Stimulated activated CD4-positive, alpha-beta T cell treated with anti-CD3 and anti-CD28 coated beads, Interleukin-2, amount 100 ng/mL, for 24 hours (primary cell): ENCODE measurements around the gene CYTH4.
"Not testable (repeated sequence)": the region's sequence is repeated elsewhere in the genome, so short reads cannot be mapped to it uniquely, and the experiment has no call there.

Source experiments
- DNase-seq, 2 donors: peaks; one replicate each; pipeline ENCODE4 v3.0.0-alpha.2; 2020

Gene CYTH4

GRCh38 chr22:37312549-37313183, 30.4 kb downstream of the CYTH4 start:
- DNase-seq, result peak in 1 of 2 donors; percentile 27

DNA sequence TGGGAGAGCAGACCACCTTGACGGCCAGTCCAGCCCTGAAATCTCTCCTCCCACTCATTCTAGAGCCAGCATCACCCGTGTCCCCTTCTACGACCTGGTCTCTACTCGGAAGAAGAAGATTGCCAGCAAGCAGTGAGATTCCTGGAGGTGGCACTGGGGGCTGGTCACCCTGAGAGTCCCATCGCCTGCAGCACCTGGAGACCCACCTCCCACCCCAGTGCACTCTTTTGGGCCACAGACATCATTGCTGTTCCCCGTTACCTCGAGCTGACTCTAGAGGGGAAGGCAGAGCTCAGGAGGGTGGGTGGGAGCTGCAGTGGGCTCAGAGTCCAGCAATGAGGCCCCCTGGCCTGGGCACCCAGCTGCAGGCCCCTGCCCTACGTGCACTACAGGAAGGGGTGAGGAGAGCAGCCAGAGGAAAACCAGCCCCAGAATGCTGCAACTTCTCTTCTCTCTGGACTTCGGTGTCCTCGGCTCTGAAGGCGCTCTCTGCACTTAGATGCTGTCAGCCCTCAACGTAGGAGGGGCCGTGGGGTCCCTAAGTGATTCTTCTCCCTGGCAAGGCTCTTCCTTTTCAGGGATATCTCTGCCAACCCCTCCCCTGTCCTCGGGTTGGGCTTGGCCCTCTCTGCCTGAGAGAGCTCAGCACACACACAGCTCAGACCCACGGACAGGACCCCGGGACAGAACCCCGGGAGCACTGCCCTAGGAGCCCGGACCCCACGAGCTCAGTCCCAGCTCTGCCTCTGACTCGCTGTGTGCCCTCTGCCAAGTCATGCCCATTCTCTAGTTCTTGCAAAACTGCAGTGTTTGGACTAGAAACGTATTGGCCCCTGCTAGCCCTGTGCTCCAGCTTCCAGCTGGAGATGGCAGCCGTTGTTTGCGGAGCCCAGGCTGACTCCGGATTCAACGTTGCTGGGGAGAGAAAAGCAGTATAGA, 31.3 kb downstream of the CYTH4 start:
- DNase-seq, result no peak

DNA sequence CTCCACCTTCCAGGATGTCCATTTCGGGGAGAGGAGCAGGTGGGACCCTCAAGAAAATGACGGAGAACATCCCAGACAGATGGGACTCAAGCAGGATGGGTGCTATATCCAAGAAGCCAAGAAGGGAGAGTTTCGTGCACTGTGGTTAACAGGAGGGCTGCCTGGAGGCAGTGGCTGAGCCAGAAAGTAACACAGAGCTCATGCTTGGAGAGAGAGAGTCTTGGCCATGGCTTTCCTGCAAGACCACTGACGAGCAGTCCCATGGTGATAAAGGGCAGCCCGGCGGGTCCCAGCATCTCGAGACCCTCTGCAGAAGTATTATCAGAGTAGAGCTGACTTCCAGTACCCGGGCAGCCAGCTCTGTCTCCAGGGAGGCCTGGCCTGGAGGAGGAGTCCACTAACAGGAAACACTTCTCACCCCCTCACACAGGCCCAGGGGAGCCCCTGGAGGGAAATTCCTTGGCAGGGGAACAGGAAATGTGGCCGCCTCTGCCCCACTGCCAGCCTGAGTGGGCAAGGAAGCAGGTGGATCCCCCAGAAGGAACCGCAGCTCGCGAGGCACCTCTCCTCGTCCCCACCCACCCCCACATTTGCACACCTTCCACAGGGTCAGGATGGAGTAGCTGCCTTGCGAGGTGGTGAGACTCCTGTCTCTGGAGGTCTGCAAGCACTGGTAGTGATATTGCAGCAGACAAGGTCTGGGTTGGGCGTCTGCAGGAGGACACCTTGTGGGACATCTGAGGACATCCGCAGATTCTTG, 32.2 kb downstream of the CYTH4 start:
- DNase-seq, result peak in 1 of 2 donors; percentile 46

GRCh38 chr22:37316405-37316804, 34.1 kb downstream of the CYTH4 start:
- no peak for DNase-seq

- DNase-seq, result peak; percentile 75 to 77
Measured at GRCh38 chr22:37316875-37317371, 34.6 kb downstream of the CYTH4 start.

DNA sequence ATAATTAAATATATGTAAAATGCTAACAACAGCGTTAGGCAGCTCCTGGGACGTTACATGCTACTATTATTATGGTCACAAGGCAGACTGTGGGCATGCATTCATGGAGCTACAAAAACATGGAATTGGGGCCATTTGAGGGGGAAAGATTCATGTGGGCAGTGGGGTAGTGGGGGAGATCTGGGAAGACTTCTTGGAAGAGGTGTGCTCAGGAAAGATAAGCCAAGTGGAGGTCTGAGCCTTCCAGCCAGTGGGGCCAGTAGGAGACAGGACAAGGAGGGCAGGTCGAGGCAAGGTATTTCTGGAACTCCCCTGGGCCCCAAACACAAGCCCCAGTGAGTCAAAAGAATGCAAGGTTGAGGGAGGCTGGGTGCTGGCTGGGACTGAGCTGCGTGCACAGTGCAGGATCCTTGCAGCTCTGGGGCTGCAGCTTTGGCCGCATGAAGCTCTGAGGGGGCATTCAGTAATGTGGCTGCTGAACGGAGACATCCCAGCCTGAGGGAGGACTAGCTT, 35.4 kb downstream of the CYTH4 start:
- DNase-seq, result no peak

- no peak for DNase-seq
Measured at GRCh38 chr22:37318364-37319109, 36.2 kb downstream of the CYTH4 start.

GRCh38 chr22:37319469-37319868, 37.2 kb downstream of the CYTH4 start:
- no peak for DNase-seq

GRCh38 chr22:37320726-37321677, 38.7 kb downstream of the CYTH4 start:
- no peak for DNase-seq

DNA sequence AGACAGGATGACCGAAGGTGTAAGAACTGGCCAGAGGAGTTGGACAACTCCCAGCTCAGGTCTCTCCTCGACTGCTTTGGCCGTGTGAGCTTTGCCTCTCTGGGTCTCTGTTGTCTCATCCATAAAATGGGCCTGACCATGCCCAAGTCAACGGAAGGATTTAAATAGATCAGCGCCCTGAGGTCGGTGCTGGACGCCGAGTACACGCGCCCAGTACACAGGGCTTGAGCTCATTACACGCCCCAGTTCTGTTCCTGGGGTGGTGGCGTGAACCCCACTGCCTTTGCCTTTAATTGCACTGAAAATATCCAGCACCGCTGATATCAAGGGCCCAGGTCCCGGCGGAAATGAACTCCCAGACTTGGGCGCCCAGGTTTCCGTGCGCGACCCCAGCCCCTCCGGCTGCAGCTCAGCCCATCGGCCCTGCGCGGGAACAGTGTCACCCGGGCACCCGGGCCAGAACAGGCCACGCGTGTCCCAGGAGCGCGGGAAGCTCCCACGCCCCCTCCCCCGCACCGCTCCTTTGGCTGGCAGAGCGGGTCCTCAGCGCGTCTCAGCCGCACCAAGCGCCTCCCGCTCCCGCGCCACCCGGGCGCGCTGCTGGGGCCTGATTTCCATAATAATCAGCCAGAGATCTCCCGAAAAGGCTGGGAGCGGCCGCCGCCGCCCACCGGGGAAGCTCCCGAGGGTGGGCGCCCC, 42.2 kb downstream of the CYTH4 start:
- no peak for DNase-seq

DNA sequence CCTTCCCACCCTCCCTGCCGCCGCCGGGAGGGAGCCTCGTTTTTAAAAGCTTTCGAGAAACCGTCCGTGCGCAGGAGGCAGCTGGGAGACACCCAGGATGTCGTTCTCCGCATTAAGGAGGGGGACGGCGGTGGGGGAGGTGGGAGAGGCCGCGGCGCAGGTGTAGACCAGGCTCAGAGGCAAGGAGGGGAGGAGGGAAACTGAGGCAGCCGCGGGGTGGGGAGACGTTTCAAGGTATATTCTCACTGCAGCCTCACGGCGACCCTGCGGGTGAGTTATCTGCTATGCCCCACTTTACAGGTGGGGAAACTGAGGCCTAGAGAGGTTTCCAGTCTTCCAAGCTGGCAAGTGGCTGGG, 42.7 kb downstream of the CYTH4 start:
- DNase-seq, result no peak

DNA sequence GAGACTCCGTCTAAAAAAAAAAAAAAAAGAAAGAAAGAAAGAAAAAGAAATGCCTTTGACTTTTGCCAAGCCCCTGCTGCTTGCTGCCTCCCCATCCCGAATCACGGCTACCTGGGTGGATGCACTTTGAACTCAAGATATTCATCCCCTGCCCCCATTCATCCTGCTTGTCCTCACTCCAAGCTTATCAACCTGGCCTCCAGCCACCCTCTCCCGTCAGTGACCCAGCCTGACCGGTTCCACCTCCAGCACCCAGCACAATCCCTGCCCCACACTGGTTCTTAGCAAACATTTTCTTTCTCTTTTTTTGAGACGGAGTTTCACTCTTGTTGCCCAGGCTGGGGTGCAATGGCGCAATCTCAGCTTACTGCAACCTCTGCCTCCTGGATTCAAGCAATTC, 44.4 kb downstream of the CYTH4 start:
- no peak for DNase-seq

GRCh38 chr22:37328017-37328416, 45.7 kb downstream of the CYTH4 start:
- no peak for DNase-seq

DNA sequence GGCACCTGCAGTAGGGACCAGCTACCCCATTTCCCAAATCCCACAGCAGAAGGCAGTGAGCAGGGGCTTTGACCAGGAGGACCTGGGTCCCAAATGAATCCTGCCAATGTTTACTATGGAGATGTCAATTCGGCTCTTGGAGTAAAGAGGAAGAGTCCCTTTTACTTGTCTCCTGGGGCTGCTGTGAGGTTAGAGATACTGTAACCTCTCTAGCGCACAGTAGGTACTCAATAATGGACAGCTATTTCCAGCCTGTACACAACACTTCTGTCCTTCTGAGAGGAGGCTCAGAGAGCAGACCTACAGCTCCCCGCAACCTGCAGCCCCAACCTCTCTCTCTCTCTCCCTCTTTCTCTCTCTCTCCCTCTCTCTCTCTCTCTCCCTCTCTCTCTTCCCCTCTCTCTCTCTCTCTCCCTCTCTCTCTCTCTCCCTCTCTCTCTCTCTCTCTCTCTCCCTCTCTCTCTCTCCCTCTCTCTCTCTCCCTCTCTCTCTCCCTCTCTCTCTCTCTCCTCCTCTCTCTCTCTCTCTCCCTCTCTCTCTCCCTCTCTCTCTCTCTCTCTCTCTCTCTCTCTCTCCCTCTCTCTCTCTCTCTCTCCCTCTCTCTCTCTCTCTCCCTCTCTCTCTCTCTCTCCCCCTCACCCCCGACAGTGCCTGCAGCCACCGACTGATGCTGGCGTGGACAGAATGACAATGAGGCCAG, 46.4 kb downstream of the CYTH4 start:
- DNase-seq, result not testable (repeated sequence)

GRCh38 chr22:37329238-37330140, 47.2 kb downstream of the CYTH4 start:
- DNase-seq, result no peak

- DNase-seq, result peak in 1 of 2 donors; percentile 57
Measured at GRCh38 chr22:37330200-37331033, 48.1 kb downstream of the CYTH4 start.

GRCh38 chr22:37331034-37331428, 48.7 kb downstream of the CYTH4 start:
- DNase-seq, result no peak
